ENCODE data around the gene ZNF276.

DNA sequence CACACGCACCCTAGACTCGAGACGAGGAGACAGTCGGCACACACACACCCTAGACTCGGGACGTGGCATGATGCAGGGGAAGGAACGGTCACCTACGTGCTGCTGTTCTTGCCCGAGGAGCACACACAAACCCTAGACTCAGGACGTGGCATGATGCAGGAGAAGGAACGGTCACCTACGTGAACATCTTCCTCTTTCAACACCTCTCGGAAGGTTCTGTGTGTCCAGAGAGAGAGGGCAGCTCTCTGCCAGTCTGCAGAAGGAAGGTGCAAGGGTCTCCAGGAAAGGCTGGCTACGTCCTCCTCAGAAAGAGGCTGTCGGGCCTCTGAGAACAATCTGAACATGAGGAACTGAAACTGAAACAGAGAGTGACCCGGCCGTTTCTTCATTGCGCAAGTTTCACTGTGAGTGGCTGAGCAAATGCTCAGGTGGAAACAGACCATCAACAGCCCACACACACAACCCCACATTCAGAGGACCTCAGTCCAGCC, 43.4 kb downstream of the ZNF276 start:
- no peak for TF ChIP-seq POLR2A (IDR thresholded peaks at IDR 0.05)
- TF ChIP-seq, protein P1, sequence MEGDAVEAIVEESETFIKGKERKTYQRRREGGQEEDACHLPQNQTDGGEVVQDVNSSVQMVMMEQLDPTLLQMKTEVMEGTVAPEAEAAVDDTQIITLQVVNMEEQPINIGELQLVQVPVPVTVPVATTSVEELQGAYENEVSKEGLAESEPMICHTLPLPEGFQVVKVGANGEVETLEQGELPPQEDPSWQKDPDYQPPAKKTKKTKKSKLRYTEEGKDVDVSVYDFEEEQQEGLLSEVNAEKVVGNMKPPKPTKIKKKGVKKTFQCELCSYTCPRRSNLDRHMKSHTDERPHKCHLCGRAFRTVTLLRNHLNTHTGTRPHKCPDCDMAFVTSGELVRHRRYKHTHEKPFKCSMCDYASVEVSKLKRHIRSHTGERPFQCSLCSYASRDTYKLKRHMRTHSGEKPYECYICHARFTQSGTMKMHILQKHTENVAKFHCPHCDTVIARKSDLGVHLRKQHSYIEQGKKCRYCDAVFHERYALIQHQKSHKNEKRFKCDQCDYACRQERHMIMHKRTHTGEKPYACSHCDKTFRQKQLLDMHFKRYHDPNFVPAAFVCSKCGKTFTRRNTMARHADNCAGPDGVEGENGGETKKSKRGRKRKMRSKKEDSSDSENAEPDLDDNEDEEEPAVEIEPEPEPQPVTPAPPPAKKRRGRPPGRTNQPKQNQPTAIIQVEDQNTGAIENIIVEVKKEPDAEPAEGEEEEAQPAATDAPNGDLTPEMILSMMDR (IDR thresholded peaks at IDR 0.05) = no peak
